Stimulated activated CD4-positive, alpha-beta T cell treated with anti-CD3 and anti-CD28 coated beads, Interleukin-1b, Interleukin-23, amount 100 ng/mL, for 1 hour (primary cell): Measurements from ENCODE around the gene ABCA4.

Experiments used
- DNase-seq, 2 donors: peaks; one replicate each; pipeline ENCODE4 v3.0.0-alpha.2; 2020; ENCODE audit warnings: low read depth in 2 of 2

ABCA4 gene

GRCh38 chr1:94083681-94084080 lies 37.3 kb downstream of the ABCA4 start:
- DNase-seq = no peak

- no peak for DNase-seq
Measured at GRCh38 chr1:94081566-94082344, 39.2 kb downstream of the ABCA4 start.

GRCh38 chr1:94079989-94080388 lies 41.0 kb downstream of the ABCA4 start:
- no peak for DNase-seq

GRCh38 chr1:94079080-94079940 lies 41.6 kb downstream of the ABCA4 start:
- DNase-seq = no peak

- no peak for DNase-seq
Measured at GRCh38 chr1:94072840-94073522, 48.0 kb downstream of the ABCA4 start.

- no peak for DNase-seq
Measured at GRCh38 chr1:94071976-94072375, 49.0 kb downstream of the ABCA4 start.

- DNase-seq = no peak
Measured at GRCh38 chr1:94071391-94071790, 49.6 kb downstream of the ABCA4 start.

- no peak for DNase-seq
Measured at GRCh38 chr1:94070865-94071264, 50.1 kb downstream of the ABCA4 start.

- DNase-seq = no peak
Measured at GRCh38 chr1:94069919-94070285, 51.0 kb downstream of the ABCA4 start.

- DNase-seq = no peak
Measured at GRCh38 chr1:94068999-94069918, 51.7 kb downstream of the ABCA4 start.

GRCh38 chr1:94068096-94068998 lies 52.6 kb downstream of the ABCA4 start:
- no peak for DNase-seq

GRCh38 chr1:94067196-94067595 lies 53.8 kb downstream of the ABCA4 start:
- no peak for DNase-seq

GRCh38 chr1:94063379-94063778 lies 57.6 kb downstream of the ABCA4 start:
- DNase-seq = no peak

- no peak for DNase-seq
Measured at GRCh38 chr1:94061513-94062443, 59.2 kb downstream of the ABCA4 start.

- no peak for DNase-seq
Measured at GRCh38 chr1:94060720-94061119, 60.2 kb downstream of the ABCA4 start.

- DNase-seq = no peak
Measured at GRCh38 chr1:94058766-94059165, 62.2 kb downstream of the ABCA4 start.

- no peak for DNase-seq
Measured at GRCh38 chr1:94056996-94057395, 64.0 kb downstream of the ABCA4 start.

GRCh38 chr1:94056171-94056570 lies 64.8 kb downstream of the ABCA4 start:
- no peak for DNase-seq

GRCh38 chr1:94055459-94056122 lies 65.4 kb downstream of the ABCA4 start:
- DNase-seq = no peak
